ENCODE measurements around the gene TRABD2B.

GRCh38 chr1:47934243-47934805, 62.9 kb downstream of the TRABD2B start:
- peak in 1 of 3 donors; percentile 57 for TF ChIP-seq POLR2AphosphoS5 (IDR thresholded peaks at IDR 0.05)
- TF ChIP-seq, protein P1, sequence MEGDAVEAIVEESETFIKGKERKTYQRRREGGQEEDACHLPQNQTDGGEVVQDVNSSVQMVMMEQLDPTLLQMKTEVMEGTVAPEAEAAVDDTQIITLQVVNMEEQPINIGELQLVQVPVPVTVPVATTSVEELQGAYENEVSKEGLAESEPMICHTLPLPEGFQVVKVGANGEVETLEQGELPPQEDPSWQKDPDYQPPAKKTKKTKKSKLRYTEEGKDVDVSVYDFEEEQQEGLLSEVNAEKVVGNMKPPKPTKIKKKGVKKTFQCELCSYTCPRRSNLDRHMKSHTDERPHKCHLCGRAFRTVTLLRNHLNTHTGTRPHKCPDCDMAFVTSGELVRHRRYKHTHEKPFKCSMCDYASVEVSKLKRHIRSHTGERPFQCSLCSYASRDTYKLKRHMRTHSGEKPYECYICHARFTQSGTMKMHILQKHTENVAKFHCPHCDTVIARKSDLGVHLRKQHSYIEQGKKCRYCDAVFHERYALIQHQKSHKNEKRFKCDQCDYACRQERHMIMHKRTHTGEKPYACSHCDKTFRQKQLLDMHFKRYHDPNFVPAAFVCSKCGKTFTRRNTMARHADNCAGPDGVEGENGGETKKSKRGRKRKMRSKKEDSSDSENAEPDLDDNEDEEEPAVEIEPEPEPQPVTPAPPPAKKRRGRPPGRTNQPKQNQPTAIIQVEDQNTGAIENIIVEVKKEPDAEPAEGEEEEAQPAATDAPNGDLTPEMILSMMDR (IDR thresholded peaks at IDR 0.05), result no peak
- TF ChIP-seq POLR2A (IDR thresholded peaks at IDR 0.05), result no peak
- TF ChIP-seq EP300 (IDR thresholded peaks at IDR 0.05), result no peak
